ENCODE results near the gene CHD2.

The CHD2 gene

DNA sequence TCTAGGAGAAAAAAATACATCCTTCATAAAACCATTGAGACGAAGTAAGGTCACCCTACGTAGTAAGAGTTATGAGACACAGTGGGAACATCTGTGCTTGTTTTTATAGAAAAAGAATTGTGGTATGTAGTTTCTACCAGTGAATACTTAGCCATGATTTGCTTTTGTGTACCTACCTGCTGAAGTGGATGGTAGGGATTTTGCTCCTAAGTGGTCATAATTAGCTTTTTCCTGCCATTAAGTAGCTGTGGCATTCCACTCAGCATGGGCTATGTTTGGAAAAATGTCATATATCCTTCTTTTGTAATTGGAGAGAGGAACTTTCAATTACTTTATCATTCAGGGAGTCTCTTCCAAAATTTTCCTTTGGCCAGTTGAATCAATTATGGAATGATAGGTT lies 63.7 kb downstream of the CHD2 start:
- no peak for DNase-seq

DNA sequence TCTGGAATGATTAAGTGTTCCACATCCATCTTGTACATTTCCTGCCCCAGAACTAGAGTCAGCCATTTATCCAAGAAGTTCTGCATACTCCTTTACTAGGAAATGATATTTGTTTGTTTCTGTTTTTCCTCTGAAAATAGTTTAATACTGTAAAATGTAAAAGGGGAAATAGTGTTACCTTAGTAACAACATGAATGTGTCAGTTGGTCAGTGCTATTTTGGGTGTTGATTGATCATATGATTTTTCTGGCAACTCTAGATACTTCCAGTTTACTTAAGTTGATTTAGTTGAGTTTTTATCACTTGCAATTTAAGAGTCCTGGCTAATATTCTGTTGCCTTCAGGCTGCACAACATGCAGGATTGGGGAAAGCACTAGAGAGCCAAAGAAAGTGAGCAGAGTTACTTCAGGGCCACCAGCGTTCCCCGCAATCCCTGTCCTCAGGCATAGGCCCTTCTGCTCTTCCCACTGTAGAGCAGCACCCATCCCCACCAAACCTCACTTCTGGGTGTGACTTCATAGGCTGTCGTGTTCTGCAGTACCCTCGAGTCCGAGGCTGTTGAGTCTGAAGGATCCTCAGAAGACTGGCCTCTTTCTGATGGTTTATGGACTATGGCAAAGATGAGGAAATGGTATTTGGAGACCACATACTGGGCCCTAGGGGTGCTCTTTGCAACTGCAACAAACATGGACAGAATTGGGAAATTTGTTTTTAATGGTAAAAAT lies 69.0 kb downstream of the CHD2 start:
- DNase-seq, result no peak

DNA sequence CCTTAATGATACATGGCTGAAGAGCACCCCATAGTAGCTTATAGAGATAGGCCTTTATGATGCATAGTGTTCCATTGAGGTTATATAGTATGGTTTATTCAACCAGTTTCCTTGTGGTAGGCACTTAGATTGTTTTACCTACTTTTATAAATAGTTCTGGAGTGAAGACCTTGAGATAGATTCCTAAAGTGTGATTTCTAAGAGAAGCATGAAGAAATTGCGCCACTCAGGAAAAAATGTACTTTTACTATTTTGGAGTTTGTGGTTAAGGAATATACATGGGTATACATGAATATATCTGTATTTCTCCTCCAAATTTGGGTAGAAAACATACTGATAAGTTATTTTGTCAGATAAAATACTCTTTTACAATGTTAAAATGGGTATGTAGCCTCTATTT lies 70.5 kb downstream of the CHD2 start:
- no peak for DNase-seq

DNA sequence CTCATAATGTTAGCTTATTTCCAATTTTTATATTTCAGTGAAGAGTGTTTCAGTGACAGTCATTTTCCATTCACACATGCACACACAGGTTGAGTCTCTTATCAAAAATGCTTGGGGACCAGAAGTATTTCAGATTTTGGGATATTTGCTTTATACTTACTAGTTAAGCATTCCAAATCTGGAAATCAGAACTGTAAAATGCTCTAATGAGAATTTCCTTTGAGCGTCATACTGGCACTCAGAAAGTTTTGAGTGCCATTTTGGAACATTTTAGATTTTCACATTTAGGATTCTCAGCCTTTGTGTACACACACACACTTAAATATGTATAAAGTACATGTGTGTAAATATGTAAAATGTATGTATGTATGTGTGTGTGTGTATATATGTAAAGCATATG lies 71.0 kb downstream of the CHD2 start:
- DNase-seq, result no peak

DNA sequence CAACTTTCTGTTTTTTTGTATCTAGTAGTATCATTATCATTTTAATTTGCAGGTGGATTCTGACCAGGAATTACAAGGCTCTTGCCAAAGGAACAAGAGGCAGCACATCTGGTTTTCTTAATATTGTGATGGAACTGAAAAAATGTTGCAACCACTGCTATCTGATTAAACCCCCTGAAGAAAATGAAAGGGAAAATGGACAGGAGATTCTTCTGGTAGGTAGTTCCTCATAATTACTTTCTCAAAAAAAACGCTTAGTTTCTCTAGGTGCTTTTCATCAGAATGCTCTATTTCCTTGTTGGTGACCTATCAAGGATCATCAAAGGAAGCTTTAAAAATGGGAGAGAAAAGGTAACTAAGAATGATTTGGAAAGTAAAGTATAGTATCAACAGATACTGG lies 71.6 kb downstream of the CHD2 start:
- no peak for DNase-seq

DNA sequence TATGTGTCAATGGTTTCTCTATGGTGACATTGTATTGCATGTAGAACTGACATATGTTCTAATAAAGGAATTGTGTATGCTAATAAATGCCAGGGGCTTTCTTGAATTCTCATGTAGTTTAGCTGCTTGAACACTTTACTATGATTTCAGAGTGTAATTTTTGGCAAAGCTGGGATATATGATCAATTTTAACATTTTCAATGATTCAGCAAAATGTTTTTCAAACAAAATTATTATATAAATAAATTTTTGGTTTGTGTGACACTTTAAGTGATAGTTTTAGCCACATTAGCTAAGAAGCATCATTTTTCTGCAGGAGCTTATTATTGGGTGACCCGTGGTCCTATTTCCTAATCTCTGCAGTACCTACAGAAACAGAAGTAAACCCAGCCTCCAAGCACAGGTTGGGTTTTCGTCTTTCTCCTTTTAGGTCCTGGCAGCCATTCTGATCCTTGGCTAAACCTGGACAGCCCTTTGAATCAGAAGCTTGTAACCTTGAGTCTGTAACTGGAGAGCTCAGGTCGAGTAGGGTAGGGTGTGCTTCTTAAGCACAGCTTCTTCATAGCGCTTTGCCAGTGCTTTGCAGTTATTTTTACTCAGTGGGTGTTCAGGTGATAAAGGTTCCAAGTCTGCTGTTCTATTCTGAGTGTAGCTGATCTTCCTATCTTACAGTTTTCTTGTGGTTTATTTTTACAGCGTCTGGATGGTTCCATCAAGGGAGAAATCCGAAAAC lies 74.2 kb downstream of the CHD2 start:
- no peak for DNase-seq

DNA sequence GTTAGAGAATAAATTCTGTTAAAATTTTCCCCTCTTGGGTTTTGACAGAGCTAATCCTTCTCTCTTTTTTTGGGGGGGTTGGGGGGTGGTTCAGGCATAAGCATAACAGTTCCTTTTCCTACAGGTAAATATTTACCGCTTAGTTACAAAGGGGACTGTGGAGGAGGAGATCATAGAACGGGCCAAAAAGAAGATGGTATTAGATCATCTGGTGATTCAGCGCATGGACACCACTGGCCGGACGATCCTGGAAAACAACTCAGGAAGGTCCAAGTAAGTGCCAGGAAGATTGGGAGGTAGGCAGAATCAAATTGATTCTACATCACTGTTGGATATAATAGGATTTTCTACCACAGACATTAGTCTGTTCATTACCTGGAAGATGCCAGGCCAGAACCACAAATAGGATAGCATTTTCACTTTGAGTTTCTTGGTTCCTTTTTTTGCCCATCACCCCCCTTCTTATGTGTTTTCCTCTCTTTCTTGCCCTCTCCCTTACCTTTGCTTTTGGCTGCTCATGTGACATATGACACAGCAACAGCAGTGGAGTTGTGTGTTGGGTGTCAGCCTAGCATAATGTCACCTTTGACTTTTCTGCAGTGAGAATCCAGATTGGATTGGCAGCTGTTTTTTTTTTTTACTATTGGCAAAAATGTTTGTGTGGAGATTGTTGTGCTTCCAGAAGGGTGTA lies 79.0 kb downstream of the CHD2 start:
- no peak for DNase-seq

DNA sequence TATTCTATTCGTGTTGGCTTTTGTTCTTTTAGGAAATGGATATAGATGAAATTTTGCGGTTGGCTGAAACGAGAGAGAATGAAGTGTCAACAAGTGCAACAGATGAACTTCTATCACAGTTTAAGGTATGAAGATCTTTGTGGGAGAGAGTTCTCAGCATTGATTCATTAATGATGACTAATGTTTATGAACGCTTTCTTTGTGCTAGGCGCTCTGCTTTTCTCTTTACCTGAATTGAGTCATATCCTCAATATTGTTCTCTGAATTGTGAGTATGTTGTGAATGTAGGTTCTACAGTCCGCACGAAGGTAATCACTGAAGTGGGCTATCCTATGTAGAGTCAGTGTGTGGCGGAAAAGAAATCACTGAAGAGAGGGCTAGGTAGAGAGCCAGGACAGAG lies 81.2 kb downstream of the CHD2 start:
- no peak for DNase-seq

DNA sequence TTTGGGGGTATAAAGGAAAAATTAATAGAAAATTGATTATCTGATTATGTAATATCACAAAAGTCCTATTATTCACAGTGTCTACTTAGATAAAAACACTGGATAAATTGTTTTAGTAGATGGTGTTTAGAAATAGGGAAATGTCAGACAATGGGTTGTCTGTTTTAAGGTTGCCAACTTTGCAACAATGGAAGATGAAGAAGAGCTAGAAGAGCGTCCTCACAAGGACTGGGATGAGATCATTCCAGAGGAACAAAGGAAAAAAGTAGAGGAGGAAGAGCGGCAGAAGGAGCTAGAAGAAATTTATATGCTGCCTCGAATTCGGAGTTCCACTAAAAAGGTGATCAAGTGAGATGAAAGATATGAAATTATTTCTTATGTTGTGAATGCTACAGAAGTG lies 84.0 kb downstream of the CHD2 start:
- no peak for DNase-seq

DNA sequence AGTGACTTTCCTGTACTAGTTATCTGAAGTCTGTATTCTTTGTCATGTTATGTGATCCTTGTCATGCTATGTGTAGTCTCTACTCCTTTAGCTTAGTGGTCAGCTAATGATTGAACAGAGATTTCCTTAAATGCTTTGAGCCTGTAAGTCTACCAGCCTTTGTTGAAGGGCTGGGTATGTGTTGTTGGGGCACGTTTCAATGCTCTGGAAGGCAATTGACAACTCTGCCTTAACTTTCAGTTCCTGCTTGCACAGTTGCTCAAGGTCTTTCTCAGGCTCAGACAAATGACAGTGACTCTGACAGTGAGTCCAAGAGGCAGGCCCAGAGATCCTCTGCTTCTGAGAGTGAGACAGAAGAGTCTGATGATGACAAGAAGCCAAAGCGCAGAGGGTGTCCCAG lies 89.3 kb downstream of the CHD2 start:
- DNase-seq, result no peak

DNA sequence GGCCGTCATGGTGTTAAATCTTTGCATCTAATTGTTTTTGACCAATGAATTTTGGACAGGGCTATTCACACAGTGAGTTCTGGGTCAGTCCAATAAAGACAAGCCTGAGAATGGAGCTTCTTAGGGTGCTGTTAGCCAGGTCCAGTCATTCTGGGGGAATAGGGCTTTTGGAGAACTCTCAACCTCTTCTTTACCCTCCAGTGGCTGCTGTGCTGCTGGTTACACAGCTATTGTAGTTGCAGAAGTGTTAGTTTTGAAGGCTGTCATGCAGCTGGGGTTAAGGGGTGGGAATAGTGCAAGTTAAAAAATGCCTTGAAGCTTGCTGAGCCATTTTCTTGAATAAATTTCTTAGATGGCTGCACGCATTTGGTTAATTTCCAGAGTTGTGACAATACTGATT lies 89.9 kb downstream of the CHD2 start:
- DNase-seq, result no peak

DNA sequence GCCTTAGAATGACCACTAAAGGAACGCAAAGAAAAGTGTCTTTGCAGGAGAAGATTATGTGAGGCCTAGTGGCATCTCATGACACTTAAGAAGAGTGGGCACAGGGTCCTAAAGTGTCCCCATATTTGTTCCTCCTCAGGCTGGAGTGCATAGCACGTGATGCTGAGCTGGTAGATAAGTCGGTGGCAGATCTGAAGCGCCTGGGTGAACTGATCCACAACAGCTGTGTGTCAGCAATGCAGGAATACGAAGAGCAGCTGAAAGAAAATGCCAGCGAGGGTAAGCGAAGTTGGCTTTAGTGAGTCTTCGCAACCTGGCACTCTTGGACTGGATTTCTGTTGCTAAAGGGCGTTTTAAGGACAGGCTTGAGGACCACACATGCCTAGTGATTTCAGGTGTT lies 92.6 kb downstream of the CHD2 start:
- no peak for DNase-seq

DNA sequence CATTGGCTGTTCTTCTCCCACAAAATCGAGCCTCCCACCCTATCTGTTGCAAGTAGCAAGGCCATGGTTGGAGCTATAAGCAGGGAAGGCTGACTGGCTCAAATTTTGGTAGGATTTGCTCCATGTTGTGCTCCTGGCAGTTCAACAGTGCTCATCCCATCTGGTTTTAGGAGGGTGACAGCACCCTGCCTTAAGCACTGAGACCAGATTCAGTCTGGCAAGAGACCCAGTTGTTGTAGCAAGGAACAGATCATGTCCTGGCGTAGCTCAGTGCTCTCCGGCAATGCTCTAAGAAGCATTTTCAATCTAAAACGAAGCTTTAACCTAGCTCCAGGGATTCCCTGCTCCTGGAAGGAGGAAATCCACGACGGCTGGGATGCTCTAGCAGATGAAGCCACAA lies 97.7 kb downstream of the CHD2 start:
- DNase-seq, result no peak

DNA sequence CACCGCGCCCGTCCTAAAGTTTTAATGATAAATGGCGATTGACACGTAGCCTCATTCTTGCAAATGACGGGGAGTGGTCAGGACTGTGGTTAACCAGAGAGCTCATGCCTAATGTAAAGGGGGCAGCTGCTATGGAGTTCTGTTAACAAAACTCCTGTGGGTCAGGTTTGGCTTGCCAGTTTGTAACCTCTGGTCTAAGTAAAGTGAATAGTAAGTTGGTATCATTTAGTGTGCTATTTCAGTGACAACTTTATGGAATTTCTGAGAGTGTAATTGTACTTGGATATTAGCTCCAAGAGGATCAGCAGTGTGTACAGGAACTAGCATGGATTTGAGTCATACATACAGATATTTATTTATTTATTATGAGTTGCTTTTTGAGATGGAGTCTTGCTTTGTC lies 101.0 kb downstream of the CHD2 start:
- no peak for DNase-seq

DNA sequence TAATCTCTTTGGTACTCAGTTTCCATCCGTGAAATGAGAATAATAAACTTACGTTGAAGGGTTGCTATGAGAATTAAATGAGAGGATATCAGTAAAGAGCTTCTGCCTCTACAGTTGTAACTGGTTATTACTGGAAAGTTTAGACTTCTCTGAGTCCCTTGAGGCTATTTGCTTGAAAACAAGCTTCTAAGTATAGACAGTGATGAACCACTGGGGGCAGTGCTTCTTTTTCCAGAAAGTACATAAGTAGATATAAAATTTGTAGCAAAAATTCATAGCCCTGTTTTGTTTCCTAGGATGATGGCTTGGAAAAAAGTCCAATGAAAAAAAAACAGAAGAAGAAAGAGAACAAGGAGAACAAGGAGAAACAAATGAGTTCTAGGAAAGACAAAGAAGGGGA lies 101.8 kb downstream of the CHD2 start:
- DNase-seq, result no peak

DNA sequence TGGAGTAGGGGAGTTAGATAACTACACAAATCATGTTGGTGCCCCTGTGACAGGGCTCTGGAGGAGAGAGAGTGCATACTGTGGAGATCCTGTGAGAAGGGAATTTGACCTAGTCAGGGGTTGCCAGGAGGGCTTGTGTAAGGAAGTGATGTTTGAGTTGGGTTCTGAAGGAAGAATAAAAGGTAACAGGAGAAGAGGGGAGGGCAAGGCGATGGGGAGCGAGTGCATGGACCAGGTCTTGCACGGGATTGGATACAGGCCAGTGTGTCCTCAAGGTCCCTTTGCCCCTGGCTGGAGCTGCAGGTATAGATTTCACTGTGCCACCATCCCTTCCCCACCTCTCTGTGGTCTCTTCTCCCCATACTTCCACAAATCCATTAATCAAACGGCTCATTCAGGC lies 105.0 kb downstream of the CHD2 start:
- DNase-seq, result no peak

DNA sequence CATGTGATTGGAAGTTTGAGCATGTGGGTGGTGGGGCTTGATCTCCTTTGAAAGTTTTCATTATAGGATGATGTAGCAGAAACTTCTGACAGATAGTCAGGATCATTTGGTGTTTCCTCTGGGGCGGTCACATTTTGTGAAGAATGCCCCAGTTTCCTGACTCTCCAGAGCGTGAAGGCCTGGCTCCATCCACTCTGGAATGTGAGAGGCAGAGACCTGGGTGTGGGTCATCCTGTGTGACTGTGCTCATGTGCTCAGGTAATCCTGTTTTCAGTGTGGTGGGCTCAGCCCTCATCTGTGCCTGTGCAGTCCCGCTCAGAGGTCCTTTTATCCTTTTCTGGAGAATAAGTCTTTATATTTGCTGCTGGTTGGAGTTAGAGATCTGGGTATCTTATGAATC lies 107.9 kb downstream of the CHD2 start:
- DNase-seq, result no peak

DNA sequence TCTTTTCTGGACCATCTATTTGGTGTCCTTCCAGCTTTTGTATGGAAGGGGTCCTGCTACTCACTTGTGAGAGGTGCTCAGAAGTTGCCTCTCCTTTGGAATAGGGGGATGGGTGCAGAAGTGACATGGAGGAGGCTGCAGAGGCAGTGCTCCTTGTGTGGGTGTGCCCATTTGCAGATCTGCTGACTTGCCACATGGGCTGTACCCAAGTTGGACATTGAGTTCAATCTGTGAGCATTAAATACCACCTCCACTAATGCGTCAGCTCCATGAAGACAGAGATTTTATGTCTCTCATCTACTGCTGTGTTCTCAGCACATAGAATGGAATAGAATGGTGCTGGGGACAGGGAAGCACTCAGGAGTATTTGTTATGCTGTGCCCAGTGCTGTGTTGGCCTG lies 112.7 kb downstream of the CHD2 start:
- DNase-seq, result no peak

DNA sequence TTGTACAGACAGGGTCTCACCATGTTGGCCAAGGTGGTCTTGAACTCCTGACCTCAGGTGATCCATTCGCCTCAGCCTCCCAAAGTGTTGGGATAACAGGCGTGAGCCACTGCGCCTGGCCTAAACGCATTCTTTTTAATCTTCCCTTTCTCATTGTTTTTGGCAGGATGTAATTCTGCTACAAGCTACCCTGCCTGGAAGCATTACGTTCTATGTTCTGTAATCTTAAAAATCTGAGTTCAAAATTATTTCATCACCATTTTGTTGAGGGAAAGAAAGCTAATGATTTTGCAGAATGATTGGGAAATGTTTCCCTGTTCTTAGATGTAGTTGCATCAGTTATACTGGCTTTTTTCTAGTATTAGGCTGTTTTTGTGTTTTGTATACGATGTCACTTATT lies 117.4 kb downstream of the CHD2 start:
- no peak for DNase-seq

DNA sequence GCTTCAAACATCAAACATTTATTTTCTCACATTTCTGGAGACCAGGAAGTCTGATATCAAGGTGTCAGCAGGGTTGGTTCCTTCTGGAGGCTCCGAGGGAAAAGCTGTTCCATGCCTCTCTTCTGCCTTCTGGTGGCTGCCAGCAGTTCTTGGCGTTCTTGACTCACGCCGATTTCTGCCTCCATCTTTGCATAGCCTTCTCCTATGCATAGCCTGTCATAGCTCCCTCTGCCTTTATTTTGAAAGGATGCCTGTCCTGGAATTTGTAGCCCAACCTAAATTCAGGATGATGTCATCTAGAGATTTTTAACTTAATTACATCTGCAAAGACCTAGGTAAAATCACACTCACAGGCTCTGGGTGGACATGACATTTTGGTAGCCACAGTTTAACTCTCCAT lies 118.5 kb downstream of the CHD2 start:
- DNase-seq, result no peak

DNA sequence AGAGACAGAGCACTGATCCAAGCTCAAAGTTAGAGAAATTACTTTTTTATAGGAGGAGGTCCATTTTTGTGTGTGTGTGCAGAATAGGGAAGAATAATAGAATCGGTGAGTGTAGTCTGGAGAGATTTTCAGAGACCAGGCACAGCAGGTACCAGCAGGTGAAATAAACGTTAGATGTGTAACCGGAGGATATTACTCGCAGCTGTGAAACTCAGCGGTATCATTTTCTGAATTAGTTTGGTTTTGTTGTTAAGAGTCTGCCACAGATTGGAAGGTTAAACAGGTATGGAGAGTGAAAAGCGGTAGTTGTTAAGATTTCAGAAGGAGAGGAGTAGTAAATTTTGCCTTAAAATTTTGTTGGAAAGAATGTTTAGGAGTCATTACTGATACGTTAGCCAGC lies 119.0 kb downstream of the CHD2 start:
- DNase-seq, result no peak

DNA sequence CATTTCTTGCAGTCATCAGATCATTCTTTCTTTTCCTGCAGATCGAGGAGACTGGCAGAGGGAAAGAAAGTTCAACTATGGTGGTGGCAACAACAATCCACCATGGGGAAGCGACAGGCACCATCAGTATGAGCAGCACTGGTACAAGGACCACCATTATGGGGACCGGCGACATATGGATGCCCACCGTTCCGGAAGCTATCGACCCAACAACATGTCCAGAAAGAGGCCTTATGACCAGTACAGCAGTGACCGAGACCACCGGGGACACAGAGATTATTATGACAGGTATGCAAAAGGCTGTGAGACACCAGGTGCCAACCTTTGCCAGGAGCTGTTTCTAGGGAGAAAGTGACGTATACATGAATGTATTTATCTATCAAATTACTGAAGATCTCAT lies 119.8 kb downstream of the CHD2 start:
- no peak for DNase-seq

DNA sequence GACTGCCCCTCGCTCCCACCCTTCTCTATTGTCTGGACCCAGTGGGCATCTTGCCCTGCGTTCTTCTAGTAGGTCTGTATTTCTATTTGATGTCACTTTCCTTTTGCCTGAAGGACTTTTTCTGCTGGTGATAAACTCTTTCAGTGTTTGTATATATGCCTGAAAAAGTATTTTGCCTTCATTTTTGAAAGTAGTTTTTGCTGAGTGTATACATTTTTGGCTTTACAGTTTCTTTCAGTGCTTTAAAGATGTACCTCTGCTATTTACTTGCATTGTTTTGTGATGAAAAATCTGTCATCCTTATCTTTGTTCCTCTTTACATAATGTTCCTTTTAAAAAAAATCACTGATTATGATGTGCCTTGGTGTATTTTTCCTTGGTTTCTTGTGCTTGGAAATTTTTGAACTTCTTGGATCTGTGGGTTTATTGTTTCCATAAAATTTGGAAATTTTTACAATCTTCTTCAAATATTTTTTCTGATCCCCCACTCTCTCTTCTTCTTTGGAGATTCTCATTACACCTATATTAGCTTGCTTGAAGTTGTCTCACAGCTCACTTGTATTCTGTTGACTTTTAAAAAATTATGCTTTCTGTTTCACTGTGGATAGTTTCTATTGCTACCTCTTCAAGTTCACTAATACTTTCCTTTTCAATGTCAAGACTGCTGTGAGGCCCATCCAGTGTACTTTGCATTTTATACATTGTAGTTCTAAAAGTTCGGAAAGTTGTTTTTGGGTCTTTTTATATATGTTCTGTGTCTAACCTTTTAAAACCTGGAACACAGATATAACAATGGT lies 121.0 kb downstream of the CHD2 start:
- DNase-seq, result no peak

DNA sequence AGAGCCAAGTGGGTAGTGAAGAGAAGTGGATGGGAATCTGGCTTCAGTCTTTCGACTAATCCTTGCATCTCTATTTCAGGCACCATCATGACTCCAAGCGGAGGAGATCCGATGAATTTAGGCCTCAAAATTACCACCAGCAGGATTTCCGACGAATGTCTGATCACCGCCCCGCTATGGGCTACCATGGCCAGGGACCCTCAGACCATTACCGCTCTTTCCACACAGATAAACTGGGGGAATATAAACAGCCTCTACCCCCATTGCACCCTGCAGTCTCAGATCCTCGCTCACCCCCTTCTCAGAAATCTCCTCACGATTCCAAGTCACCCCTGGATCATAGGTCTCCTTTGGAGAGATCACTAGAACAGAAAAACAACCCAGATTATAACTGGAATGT lies 124.2 kb downstream of the CHD2 start:
- DNase-seq, result no peak

Data from CD4-positive, alpha-beta T cell treated with Interleukin-12 subunit alpha and Interleukin-12 subunit beta, for 1 hour (primary cell).